HEK293 (cell line): ENCODE results near the gene SORBS2.
"Not testable (repeated sequence)": the region's sequence is repeated elsewhere in the genome, so short reads cannot be mapped to it uniquely, and the experiment has no call there.

Source experiments
- CTCF ChIA-PET: fragments of 350-600 bp; formaldehyde crosslinking; extraction: SDS; loops from one replicate; lab custom pipeline; 2021; ENCODE audit warnings: antibody characterized with exemption; lab: Yijun Ruan, JAX
- POLR2A ChIA-PET: fragments of 300-600 bp; formaldehyde crosslinking; extraction: SDS; loops from one replicate; lab custom pipeline; 2020; ENCODE audit warnings: antibody characterized with exemption, inconsistent platforms; lab: Yijun Ruan, JAX
- H3K27ac ChIP-seq: fragments of 200-500 bp; sonication (Bioruptor generic); 2 replicates; pipeline ENCODE4 v1.5.1; 2014; ENCODE audit warnings: low read depth, low read length, control low read depth, inconsistent platforms; ENCODE audit errors: extremely low read depth
- H3K36me3 ChIP-seq, 2 experiments: fragments of 200-500 bp in 1 of 2; sonication (Bioruptor generic) in 1 of 2; 1 replicate in 1 of 2; 2 replicates in 1 of 2; pipeline ENCODE4 v1.5.1; 2014 to 2017; ENCODE audit warnings: inconsistent platforms in 2 of 2, low read length in 2 of 2; ENCODE audit not compliant: control insufficient read depth in 2 of 2, insufficient read depth in 1 of 2
- H3K4me1 ChIP-seq: fragments of 200-500 bp; sonication (Bioruptor generic); 2 replicates; pipeline ENCODE4 v1.5.1; 2014; ENCODE audit warnings: mild to moderate bottlenecking, low read length, inconsistent platforms; ENCODE audit not compliant: control insufficient read depth, insufficient read depth
- H3K4me3 ChIP-seq: 2 replicates; pipeline ENCODE4 v1.5.1; 2011; ENCODE audit warnings: low read depth, mild to moderate bottlenecking, control low read depth, low read length, moderate library complexity
- H3K9me3 ChIP-seq: fragments of 200-500 bp; sonication (Bioruptor generic); 2 replicates; pipeline ENCODE4 v1.5.1; 2014; ENCODE audit warnings: low read depth, low read length, inconsistent platforms; ENCODE audit not compliant: control insufficient read depth, insufficient read depth
- GLIS2 ChIP-seq: fragments of 450-650 bp; formaldehyde crosslinking; IDR thresholded peaks from 2 replicates; pipeline ENCODE4 v1.5.1; 2016; ENCODE audit warnings: missing biosample characterization, missing genetic modification characterization
- SP3 ChIP-seq: fragments of 450-650 bp; formaldehyde crosslinking; IDR thresholded peaks from 2 replicates; pipeline ENCODE4 v1.5.1; 2016; ENCODE audit warnings: missing biosample characterization, missing genetic modification characterization
- ZEB2 ChIP-seq: fragments of 450-650 bp; formaldehyde crosslinking; IDR thresholded peaks from 2 replicates; pipeline ENCODE4 v1.5.1; 2016; ENCODE audit warnings: missing biosample characterization, missing genetic modification characterization
- ZIC2 ChIP-seq: fragments of 450-650 bp; formaldehyde crosslinking; IDR thresholded peaks from 2 replicates; pipeline ENCODE4 v1.5.1; 2016; ENCODE audit warnings: missing biosample characterization, missing genetic modification characterization
- ZNF138 ChIP-seq: fragments of 450-650 bp; formaldehyde crosslinking; IDR thresholded peaks from 2 replicates; pipeline ENCODE4 v1.5.1; 2016; ENCODE audit warnings: missing biosample characterization, missing genetic modification characterization, borderline replicate concordance
- ZNF239 ChIP-seq: fragments of 450-650 bp; formaldehyde crosslinking; IDR thresholded peaks from 2 replicates; pipeline ENCODE4 v1.5.1; 2016; ENCODE audit warnings: missing biosample characterization, missing genetic modification characterization
- ZNF24 ChIP-seq: fragments of 450-650 bp; formaldehyde crosslinking; IDR thresholded peaks from 2 replicates; pipeline ENCODE4 v1.5.1; 2016; ENCODE audit warnings: missing biosample characterization, missing genetic modification characterization
- ZNF311 ChIP-seq: fragments of 450-650 bp; formaldehyde crosslinking; IDR thresholded peaks from 2 replicates; pipeline ENCODE4 v1.5.1; 2017; ENCODE audit warnings: missing biosample characterization, missing genetic modification characterization, borderline replicate concordance
- ZNF416 ChIP-seq: fragments of 450-650 bp; formaldehyde crosslinking; IDR thresholded peaks from 2 replicates; pipeline ENCODE4 v1.5.1; 2016; ENCODE audit warnings: missing biosample characterization, missing genetic modification characterization
- ZNF426 ChIP-seq: fragments of 450-650 bp; formaldehyde crosslinking; IDR thresholded peaks from 2 replicates; pipeline ENCODE4 v1.5.1; 2017; ENCODE audit warnings: missing biosample characterization, missing genetic modification characterization, mild to moderate bottlenecking, inconsistent platforms, moderate library complexity
- ZNF473 ChIP-seq: fragments of 450-650 bp; formaldehyde crosslinking; IDR thresholded peaks from 2 replicates; pipeline ENCODE4 v1.5.1; 2017; ENCODE audit warnings: missing biosample characterization, missing genetic modification characterization
- ZNF501 ChIP-seq: fragments of 450-650 bp; formaldehyde crosslinking; IDR thresholded peaks from 2 replicates; pipeline ENCODE4 v1.5.1; 2016; ENCODE audit warnings: missing biosample characterization, missing genetic modification characterization
- ZNF514 ChIP-seq: fragments of 450-650 bp; formaldehyde crosslinking; IDR thresholded peaks from 2 replicates; pipeline ENCODE4 v1.5.1; 2016; ENCODE audit warnings: missing biosample characterization, missing genetic modification characterization
- ZNF529 ChIP-seq: fragments of 450-650 bp; formaldehyde crosslinking; IDR thresholded peaks from 2 replicates; pipeline ENCODE4 v1.5.1; 2017; ENCODE audit warnings: missing genetic modification characterization, missing biosample characterization; ENCODE audit not compliant: insufficient replicate concordance
- ZNF548 ChIP-seq: fragments of 450-650 bp; formaldehyde crosslinking; IDR thresholded peaks from 2 replicates; pipeline ENCODE4 v1.5.1; 2016; ENCODE audit warnings: missing biosample characterization, missing genetic modification characterization
- ZNF560 ChIP-seq: fragments of 450-650 bp; formaldehyde crosslinking; IDR thresholded peaks from 2 replicates; pipeline ENCODE4 v1.5.1; 2017; ENCODE audit warnings: missing biosample characterization, missing genetic modification characterization, borderline replicate concordance
- ZNF701 ChIP-seq: fragments of 450-650 bp; formaldehyde crosslinking; IDR thresholded peaks from 2 replicates; pipeline ENCODE4 v1.5.1; 2016; ENCODE audit warnings: missing biosample characterization, missing genetic modification characterization
- ZNF792 ChIP-seq: fragments of 450-650 bp; formaldehyde crosslinking; IDR thresholded peaks from 2 replicates; pipeline ENCODE4 v1.5.1; 2016; ENCODE audit warnings: missing biosample characterization, missing genetic modification characterization
- ZNF843 ChIP-seq: fragments of 450-650 bp; formaldehyde crosslinking; IDR thresholded peaks from 2 replicates; pipeline ENCODE4 v1.5.1; 2016; ENCODE audit warnings: missing biosample characterization, missing genetic modification characterization
- ZSCAN16 ChIP-seq: fragments of 450-650 bp; formaldehyde crosslinking; IDR thresholded peaks from 2 replicates; pipeline ENCODE4 v1.5.1; 2016; ENCODE audit warnings: missing biosample characterization, missing genetic modification characterization
- TF ChIP-seq, protein P1 (sequence below): fragments of 450-650 bp; formaldehyde crosslinking; IDR thresholded peaks from 2 replicates; pipeline ENCODE4 v1.5.1; 2016; ENCODE audit warnings: missing biosample characterization, missing genetic modification characterization
- TF ChIP-seq, protein P2 (sequence below): fragments of 450-650 bp; IDR thresholded peaks from 2 replicates; pipeline ENCODE4 v1.5.1; 2018; ENCODE audit warnings: missing biosample characterization, missing genetic modification characterization
- TF ChIP-seq, protein P3 (sequence below): sonication (generic); formaldehyde crosslinking; IDR thresholded peaks from 2 replicates; pipeline ENCODE4 v1.8.1; 2022; ENCODE audit warnings: mild to moderate bottlenecking, moderate library complexity, missing genetic modification reagents

Gene SORBS2

DNA sequence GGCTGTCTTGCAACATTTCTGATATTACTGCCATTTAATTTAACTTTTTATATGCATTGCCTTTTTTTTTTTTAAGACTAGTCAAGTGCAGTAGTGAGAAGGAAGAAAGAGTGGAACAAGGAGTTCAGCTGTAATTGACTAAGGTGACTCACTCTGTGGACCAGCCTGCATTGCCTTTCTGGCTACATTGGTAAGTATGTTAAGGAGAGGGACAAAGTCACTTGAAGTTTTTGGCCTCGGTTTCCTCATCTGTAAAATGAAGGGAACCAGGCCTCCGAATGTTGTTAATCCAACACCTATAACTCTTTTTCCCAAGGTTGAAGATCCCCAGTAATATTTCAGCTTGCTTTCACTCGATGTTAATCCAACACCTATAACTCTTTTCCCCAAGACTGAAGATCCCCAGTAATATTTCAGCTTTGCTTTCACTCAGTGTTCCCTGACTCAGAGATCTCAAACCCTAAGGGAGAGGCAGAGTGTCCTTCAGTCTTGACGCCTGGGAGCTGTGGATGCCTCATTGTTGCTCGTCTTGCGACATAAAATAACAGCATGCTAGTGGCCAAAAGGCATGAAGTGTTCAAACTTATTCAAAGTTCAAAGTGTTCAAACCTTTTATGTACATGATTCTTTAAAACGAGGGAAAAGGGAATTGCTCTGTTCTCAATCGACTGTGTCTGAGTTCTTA, 102.0 kb downstream of the SORBS2 start:
- no peaks in the 10 kb centered on the region for H3K9me3 ChIP-seq
- no peaks in the 10 kb centered on the region for H3K4me1 ChIP-seq
- POLR2A ChIA-PET, result no interaction called here
- CTCF ChIA-PET, result interaction anchor here (0.7 kb wide), 1 partner anchor 1321 kb away, joined by 3 read pairs; no protein-coding TSS in a partner anchor
- TF ChIP-seq ZNF426 (tag by site-specific recombination) (no peak), ZNF560 (no peak), ZNF473 (tag by site-specific recombination) (no peak), ZEB2 (tag by site-specific recombination) (no peak)
- no peak overlapping the region for H3K4me3 ChIP-seq
- no peaks in the 10 kb centered on the region for H3K36me3 ChIP-seq
- H3K27ac ChIP-seq, result no peak overlapping the region

DNA sequence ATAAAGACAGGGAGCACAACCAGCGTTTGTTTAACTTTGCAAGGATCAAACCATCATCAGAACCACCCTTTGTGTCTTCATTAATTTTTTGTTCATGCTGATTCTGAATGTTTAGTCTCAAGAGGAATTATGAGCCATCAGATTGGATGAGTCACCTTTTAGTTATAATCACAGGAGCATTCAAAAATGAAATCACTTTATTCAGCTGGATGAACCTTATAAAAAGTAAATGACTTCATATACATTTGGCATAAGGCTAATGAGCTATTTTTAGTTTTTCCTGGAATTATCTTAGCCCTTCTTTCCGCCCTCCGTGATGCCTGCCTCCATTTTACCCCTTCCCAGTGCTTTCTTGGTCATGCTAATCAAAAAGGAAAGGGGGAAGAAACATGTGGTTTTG, 103.6 kb downstream of the SORBS2 start:
- ChIA-PET CTCF (no interaction called here), POLR2A (no interaction called here)
- H3K36me3 ChIP-seq, result no peaks in the 10 kb centered on the region
- H3K4me1 ChIP-seq, result no peaks in the 10 kb centered on the region
- TF ChIP-seq ZEB2 (tag by site-specific recombination), result no peak
- TF ChIP-seq ZNF24 (tag by site-specific recombination), result no peak
- no peak for TF ChIP-seq ZSCAN16 (tag by site-specific recombination)
- TF ChIP-seq SP3 (tag by site-specific recombination), result no peak
- TF ChIP-seq ZNF792 (tag by site-specific recombination), result no peak
- TF ChIP-seq ZNF843 (tag by site-specific recombination), result no peak
- no peak for TF ChIP-seq ZNF529 (tag by site-specific recombination)
- TF ChIP-seq ZNF239 (tag by site-specific recombination), result no peak
- no peak for TF ChIP-seq ZNF548 (tag by site-specific recombination)
- no peak for TF ChIP-seq ZNF501 (tag by site-specific recombination)
- no peak for TF ChIP-seq ZIC2
- TF ChIP-seq ZNF311, result no peak
- TF ChIP-seq, protein P1, sequence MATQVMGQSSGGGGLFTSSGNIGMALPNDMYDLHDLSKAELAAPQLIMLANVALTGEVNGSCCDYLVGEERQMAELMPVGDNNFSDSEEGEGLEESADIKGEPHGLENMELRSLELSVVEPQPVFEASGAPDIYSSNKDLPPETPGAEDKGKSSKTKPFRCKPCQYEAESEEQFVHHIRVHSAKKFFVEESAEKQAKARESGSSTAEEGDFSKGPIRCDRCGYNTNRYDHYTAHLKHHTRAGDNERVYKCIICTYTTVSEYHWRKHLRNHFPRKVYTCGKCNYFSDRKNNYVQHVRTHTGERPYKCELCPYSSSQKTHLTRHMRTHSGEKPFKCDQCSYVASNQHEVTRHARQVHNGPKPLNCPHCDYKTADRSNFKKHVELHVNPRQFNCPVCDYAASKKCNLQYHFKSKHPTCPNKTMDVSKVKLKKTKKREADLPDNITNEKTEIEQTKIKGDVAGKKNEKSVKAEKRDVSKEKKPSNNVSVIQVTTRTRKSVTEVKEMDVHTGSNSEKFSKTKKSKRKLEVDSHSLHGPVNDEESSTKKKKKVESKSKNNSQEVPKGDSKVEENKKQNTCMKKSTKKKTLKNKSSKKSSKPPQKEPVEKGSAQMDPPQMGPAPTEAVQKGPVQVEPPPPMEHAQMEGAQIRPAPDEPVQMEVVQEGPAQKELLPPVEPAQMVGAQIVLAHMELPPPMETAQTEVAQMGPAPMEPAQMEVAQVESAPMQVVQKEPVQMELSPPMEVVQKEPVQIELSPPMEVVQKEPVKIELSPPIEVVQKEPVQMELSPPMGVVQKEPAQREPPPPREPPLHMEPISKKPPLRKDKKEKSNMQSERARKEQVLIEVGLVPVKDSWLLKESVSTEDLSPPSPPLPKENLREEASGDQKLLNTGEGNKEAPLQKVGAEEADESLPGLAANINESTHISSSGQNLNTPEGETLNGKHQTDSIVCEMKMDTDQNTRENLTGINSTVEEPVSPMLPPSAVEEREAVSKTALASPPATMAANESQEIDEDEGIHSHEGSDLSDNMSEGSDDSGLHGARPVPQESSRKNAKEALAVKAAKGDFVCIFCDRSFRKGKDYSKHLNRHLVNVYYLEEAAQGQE (tag by site-specific recombination), result no peak
- no peak for TF ChIP-seq ZNF514
- no peak for TF ChIP-seq ZNF138 (tag by site-specific recombination)
- TF ChIP-seq ZNF701 (tag by site-specific recombination), result no peak
- no peak for TF ChIP-seq GLIS2
- TF ChIP-seq, protein P2, sequence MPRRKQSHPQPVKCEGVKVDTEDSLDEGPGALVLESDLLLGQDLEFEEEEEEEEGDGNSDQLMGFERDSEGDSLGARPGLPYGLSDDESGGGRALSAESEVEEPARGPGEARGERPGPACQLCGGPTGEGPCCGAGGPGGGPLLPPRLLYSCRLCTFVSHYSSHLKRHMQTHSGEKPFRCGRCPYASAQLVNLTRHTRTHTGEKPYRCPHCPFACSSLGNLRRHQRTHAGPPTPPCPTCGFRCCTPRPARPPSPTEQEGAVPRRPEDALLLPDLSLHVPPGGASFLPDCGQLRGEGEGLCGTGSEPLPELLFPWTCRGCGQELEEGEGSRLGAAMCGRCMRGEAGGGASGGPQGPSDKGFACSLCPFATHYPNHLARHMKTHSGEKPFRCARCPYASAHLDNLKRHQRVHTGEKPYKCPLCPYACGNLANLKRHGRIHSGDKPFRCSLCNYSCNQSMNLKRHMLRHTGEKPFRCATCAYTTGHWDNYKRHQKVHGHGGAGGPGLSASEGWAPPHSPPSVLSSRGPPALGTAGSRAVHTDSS (tag by site-specific recombination), result no peak
- TF ChIP-seq ZNF416 (tag by site-specific recombination), result no peak
- TF ChIP-seq, protein P3, sequence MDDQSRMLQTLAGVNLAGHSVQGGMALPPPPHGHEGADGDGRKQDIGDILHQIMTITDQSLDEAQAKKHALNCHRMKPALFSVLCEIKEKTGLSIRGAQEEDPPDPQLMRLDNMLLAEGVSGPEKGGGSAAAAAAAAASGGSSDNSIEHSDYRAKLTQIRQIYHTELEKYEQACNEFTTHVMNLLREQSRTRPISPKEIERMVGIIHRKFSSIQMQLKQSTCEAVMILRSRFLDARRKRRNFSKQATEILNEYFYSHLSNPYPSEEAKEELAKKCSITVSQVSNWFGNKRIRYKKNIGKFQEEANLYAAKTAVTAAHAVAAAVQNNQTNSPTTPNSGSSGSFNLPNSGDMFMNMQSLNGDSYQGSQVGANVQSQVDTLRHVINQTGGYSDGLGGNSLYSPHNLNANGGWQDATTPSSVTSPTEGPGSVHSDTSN (CRISPR knock-in tag), result no peak
- H3K27ac ChIP-seq, result no peak overlapping the region
- no peak overlapping the region for H3K4me3 ChIP-seq
- no peaks in the 10 kb centered on the region for H3K9me3 ChIP-seq

DNA sequence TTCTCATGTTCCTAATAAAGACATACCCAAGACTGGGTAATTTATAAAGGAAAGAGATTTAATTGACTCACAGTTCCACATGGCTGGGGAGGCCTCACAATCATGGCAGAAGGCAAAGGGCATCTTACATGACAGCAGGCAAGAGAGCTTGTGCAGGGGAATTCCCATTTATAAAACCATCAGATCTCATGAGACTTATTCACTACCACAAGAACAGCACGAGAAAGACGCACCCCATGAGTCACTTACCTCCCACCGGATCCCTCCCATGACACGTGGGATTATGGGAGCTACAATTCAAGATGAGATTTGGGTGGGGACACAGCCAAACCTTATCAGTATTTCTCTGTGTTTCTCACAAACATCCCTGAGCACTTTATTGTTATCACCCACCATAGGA, 104.4 kb downstream of the SORBS2 start:
- CTCF ChIA-PET, result not testable (repeated sequence)

More for the DNA sequence above, 104.4 kb downstream of the SORBS2 start:
- H3K27ac ChIP-seq, POLR2A ChIA-PET, H3K4me1 ChIP-seq, H3K4me3 ChIP-seq, H3K36me3 ChIP-seq, H3K9me3 ChIP-seq: not testable (repeated sequence)
